HG03108 (cell line): ENCODE data around the gene KRTAP4-7.
"Not testable (repeated sequence)": the region's sequence is repeated elsewhere in the genome, so short reads cannot be mapped to it uniquely, and the experiment has no call there.

ENCODE experiments used
- ATAC-seq: cut with Tn5 transposase; IDR thresholded peaks from one replicate; pipeline ENCODE4 v1.9.1; 2021; ENCODE audit warnings: moderate library complexity; ENCODE audit not compliant: unreplicated experiment

The KRTAP4-7 gene

DNA sequence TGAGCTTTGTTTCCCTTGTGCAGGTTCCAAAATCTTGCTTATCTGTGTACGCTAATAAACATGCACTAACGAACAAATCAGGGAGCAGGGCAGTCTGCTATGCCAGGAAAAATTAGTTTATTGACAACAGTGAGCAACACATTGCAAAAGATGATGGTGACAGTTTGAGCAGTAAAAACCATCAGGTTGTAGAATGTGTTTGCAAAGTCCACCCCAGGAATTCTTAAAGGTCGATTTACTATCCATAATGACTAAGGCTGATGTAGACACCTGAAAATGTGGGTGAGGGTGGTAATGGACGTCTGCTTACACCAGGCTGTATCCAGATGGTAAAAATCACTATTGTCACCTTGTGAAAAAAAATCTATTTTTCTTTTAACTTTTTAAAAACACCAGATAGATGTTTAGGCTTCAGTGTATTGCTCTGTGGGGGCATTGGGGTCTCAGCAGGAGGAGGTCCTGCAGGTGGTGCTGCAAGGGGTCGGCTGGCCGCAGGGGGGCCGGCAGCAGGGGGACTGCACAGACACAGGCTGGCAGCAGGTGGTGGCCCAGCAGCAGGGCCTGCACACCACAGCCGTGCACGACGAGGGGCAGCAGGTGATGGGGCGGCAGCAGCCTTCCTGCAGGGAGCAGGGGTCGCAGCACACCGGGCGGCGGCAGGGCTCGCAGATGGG is 18.8 kb upstream of the KRTAP4-7 start:
- ATAC-seq: not testable (repeated sequence)

DNA sequence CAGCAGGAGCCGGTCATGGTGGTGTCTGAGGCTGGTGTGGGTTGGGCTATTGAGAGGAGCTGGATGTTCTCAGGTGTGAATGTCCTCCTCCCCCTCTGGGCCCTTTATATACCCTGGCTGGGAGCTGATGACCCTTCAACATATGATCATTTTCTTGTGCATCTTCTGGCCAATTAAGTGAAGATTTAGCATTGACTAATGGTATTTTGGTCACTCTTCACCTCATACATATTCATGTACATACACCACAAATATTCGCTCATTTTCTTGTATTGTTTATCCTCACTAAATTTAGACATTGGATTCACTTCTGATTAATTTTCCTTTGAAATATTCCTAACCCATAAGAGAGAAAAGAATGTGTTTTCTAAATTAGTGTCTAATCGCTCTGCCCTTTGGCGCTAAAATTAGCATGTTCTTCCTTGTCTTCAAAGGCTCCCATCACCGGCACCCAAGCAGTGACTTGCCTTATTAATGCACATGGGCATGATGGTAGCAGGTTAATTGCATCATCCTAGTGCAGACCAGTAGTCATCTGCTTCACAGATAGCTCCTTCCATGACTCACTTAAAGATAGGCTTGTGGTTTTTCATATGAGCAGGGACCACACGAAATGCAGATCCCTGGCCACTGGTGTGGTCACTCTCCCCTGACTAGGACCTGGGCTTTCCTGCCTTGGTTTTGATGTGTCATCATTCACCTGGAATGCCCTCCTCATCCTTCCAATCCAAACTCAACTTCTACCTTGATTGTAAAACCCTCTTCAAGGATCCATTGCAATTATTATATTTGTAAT is 17.9 kb upstream of the KRTAP4-7 start, which contains the start of gene KRTAP2-4:
Gene KRTAP2-4 (minus strand): TSS at position 51 of the 796 bp plus-strand sequence. CDS start 34 bp downstream, at position 17.
- ATAC-seq: no peak

DNA sequence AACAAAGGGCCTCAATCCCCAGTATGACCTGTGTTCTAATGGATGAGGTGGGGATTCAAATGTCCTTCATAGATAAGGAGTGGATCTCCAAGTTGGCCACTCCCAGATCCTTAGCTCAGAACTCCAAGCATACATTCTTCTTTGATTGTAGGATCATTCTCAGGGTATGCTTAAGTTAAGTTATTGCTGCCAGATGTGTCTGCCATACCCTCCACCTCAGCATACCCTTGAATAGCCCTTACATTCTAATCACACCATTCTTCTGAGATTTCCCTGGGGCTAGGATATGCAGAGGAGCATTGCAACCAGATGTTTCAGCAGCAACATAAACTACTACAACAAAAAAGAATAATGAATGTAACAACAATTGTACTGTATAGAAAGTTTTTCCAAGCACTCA is 16.7 kb upstream of the KRTAP4-7 start:
- no peak for ATAC-seq

DNA sequence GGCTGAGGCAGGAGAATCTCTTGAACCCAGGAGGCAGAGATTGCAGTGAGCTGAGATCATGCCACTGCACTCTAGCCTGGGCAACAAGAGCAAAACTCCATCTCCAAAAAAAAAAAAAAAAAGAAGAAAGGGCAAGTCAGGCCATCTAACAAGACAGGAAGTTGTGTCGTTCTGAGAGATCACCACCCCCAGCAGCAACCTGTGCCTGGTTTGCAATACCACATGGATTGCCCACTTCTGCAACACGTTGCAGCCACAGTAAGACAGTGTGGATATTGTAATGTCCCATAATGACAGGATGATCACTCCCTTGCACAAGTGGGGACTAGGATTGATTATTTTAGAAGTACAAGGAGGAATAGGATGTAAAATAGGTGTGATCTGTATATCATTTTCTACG is 14.9 kb upstream of the KRTAP4-7 start:
- no peak for ATAC-seq

DNA sequence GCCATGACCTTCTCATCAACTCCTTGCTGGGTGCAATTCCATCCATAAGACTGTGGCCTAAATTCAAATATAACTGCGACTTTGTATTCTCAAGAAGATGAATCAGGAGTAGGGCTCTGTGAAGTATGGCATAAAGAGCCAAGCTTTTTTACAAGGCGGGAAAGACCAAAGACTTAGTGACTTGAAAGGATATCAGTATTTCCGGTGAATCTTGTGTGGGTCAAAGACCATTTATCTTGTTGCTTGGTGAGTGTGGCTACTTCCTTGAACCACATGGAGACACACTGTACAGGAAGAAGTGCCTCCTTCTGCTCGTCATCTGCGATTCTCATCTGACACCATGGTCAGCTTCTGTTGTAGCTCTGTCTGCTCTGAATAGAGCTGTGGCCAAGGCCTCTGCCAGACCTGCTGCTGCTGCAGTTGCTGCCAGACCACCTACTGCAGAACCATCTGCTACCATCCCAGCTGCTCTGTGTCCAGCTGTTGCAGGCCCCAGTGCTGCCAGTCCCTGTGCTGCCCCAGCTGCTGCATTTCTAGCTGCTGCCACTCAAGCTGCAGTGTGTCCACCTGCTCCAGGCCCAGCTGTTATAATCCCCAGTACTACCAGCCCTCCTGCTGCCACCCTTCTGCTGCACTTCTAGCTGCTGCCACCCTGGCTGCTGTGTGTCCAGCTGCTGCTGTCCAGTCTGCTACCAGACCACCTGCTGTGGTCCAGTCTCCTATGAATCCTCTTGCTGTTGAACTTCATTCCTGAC is 12.2 kb upstream of the KRTAP4-7 start:
- ATAC-seq: no peak

DNA sequence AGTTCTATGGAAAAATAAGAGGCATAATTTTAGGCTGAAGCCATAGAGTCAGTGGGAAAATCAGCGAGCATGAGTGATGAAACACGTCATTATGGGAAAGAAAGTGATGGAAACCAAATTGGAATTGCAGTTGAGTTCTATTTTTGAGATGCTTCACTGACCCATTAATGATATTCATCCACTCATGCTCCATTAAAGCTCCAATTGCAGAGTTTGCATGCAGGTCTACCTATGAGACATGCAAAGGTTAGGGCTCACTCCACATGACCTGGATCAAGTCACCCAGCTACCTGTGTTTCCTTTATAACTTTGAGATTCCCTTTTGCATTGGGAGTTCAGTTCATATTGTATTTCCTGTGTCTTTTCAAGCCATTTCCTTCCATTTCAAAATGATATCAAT is 10.3 kb upstream of the KRTAP4-7 start:
- ATAC-seq: no peak

DNA sequence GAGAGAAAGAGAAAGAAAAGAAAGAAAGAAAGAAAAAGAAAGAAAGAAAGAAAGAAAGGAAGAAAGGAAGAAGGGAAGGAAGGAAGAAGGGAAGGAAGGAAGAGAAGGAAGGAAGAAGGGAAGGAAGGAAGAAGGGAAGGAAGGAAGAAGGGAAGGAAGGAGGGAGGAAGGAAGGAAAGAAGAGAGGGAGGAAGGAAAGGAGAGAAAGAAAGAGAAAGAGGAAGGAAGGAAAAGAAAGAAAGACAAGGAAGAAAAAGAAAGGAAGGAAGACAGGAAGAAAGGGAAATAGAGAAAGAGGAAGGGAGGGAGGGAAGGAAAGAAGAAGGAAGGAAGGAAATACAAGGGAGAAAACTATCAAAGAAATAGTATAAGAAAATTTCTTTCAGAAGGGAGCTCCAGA is 7.2 kb upstream of the KRTAP4-7 start:
- no peak for ATAC-seq

DNA sequence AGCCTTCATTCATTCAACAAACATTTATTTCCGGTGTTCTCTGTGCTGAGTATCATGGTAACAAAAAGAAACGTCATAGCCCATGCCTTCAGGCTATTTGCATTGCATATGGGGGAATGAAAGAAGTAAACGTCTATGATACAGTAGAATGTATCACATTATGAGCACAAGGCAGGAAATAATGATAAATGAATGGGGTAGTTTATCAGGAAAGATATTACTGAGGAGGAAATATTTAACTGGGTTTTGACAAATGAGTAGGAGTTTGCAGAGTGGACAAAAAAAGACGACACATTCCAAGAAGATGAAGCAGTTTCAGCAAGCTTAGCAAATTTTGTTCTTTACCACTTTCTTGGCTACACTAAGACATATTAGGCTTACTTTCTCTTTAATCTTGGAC is 1.3 kb upstream of the KRTAP4-7 start:
- no peak for ATAC-seq

DNA sequence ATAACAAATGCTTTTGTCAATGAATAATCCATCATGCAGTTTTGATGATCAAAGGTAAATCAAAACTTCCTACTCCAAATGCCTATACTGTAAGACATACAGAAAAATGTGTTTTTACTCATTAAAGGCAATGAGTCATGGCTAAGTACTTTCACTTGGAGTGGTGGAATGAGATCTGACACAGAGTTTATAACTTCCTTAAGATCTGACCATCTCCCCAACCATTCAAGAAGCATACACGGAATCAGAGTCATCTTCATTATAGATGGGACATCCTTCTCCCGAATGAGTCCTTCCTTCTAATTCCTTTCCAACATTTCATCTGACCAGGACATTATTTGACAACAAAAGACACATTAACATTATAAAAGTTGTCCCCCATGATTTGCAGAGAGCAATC is 523 bp upstream of the KRTAP4-7 start:
- not testable (repeated sequence) for ATAC-seq

DNA sequence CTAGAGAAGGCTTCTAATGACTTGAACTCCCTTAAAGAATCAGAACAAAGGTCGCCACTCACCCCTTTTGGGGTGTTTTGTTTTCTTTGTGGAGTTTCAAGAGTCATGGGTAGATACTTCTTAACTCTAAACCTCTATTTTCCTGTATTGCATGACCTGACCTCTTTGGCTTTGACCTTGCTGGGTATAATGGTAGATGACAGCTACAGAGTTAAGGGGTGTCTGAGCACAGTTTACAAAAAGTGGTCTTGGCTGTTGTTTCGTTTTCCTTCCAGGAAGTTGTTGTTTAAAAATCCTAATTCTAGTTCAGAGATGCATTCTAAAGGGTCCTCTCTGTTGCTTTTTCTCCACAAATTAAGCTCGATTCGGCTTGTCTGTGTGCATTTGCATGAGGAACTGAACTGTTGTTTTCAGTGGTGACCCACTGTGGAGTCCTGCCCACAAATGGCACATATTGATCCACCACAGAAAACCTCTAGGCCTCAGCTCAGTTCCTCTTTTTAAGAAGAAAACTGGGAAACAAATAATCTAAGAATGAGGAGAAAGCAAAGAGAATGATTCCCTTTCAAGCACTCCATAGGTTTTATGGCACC is 4.9 kb downstream of the KRTAP4-7 start:
- ATAC-seq: not testable (repeated sequence)

DNA sequence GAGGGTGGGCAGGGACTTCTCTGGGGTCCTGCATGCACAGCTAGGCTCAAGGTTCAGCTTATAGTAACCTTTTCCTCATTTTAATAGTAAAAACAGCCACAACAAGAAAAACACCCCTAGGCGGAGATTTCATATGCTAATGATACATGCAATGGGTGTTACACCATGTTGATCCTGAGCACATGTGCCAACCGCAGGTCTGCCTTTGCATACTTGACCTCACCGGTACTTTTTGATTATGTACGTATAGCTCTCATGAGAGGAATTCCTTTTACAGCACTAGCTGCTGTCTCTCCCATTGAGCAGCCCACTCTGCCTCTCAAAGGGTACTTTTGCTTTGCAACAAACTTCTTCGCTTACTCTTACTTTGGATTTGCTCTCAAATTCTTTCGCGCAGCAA is 12.1 kb downstream of the KRTAP4-7 start:
- ATAC-seq: no peak

DNA sequence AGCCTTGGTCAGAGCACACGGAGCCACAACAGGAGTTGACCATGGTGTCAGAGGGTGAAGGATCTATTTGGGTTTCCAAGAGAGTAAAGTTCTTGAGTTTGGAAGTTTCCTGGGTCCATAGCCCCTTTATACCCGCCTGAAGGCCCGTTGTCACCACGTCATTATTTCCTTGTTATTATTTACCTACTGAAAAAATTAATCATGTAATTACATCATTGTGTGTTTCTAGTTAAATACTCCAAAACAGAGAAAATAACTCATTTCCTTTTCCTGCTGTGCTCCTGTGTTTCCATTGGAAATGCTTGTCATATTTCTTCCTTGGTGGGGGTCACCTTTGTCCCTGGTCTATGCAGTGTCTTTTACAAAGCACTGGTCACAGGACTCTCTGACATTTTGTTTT is 14.1 kb downstream of the KRTAP4-7 start, which contains the start of gene KRTAP4-8:
Gene KRTAP4-8 (minus strand): TSS at position 101 of the 400 bp plus-strand sequence. CDS start 58 bp downstream, at position 43.
- no peak for ATAC-seq

DNA sequence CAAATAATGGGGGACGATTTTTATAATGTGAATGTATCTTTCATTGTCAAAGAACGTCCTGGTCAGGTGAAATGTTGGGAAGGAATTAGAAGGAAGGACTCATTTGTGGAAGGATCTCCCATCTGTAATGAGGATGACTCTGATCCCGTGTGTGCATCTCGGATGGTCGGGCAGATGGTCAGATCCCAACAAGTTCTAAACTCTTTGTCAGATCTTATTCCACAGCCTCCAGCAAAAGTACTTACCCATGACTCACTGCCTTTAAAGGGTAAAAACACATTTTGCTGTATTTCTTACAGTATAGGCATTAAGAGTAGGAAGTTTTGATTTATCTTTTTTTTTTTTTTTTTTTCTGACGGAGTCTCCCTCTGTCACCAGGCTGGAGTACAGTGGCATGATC is 14.5 kb downstream of the KRTAP4-7 start:
- ATAC-seq: no peak

DNA sequence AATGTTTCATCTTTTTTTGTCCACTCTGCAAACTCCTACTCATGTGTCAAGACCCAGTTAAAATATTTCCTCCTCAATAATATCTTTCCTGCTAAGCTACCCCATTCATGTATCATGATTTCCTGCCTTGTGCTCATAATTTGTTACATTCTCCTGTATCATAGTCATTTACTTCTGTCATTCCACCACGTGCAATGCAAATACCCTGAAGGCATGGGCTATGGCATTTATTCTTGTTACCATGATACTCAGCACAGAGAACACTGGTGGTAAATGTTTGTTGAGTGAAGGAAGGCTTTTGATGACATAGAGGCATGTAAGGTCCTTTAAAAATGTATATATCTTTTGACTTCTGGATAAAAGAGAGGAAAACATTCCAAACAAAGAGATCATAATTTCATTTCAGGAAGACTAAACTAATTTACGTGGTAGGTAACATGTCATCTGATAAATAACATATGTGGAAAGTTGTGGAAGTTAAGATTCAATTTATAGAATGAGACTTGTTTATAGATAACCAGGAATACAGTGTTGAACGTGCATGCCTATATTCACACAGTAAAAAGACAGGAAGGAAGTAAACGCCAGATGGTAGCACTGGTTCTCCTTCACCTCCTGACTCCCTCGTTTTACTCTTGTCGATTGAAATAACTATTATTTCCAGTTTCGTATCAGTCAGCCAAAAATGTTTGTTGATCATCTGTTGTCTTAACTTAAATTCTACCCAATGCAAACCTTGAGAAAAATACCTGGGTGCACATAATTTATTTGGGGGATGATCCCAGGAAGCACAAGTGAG is 15.9 kb downstream of the KRTAP4-7 start:
- ATAC-seq: not testable (repeated sequence)

DNA sequence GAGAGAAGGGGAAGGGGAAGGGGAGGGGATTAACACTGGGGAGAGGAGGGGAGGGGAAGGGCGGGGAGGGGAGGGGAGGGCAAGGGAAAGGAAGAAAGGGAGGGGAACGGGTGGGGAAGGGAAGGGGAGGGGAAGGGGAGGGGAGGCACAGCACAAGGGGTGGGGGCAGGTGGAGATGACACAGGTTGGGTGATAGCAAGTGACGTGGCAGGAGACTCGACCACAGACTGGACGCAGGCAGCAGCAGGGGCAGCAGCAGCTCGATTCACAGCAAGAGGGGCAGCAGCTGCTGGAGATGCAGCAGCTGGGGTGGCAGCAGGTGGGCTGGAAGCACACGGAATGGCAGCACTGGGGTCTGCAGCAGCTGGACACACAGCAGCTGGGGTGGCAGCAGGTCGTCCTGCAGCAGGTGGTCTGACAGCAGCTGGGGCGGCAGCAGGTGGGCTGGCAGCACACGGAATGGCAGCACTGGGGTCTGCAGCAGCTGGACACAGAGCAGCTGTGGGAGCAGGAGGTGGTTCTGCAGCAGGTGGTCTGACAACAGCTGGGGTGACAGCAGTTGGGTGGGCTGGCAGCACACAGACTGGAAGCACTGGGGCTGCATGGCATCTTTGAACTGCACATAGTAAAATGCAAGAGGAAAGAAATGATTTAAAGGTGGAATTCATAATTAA is 17.8 kb downstream of the KRTAP4-7 start, which contains the start of gene KRTAP4-16:
Gene KRTAP4-16 (minus strand): TSS at position 624 of the 674 bp plus-strand sequence. CDS start 0 bp downstream, at position 624.
- no peak for ATAC-seq

DNA sequence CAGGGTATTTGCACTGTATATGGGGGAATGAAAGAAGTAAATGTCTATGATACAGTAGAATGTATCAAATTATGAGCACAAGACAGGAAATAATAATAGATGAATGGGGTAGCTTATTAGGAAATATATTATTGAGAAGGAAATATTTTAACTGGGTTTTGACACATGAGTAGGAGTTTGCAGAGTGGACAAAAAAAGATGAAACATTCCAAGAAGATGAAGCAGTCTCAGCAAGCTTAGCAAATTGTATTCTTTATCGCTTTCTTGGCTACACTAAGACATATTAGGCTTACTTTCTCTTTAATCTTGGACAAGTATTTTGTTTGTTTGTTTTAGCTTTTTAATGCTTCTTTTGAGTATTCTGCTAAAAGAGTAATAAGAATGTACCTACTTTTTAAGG is 19.9 kb downstream of the KRTAP4-7 start:
- ATAC-seq: no peak

DNA sequence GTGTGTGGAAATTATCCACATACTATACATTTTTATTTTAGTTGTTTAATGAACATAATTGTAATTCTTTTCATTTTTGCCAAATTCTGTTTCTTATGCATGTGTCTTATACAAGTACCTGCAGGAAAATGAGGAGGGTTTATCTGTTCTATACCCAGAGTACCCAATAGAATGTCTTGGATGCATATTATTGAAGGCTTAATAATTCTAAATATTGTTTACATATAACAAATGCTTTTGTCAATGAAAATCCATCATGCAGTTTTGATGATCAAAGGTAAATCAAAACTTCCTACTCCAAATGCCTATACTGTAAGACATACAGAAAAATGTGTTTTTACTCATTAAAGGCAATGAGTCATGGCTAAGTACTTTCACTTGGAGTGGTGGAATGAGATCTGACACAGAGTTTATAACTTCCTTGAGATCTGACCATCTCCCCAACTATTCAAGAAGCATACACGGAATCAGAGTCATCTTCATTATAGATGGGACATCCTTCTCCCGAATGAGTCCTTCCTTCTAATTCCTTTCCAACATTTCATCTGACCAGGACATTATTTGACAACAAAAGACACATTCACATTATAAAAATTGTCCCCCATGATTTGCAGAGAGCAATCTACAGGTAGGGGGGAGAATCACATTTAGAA is 20.6 kb downstream of the KRTAP4-7 start:
- ATAC-seq: not testable (repeated sequence)

DNA sequence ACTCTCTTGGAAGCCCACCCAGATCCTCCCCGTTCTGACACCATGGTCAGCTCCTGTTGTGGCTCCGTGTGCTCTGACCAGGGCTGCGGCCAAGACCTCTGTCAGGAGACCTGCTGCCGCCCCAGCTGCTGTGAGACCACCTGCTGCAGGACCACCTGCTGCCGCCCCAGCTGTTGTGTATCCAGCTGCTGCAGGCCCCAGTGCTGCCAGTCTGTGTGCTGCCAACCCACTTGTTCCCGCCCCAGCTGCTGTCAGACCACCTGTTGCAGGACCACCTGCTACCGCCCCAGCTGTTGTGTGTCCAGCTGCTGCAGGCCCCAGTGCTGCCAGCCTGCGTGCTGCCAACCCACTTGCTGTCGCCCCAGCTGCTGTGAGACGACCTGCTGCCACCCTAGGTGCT is 21.4 kb downstream of the KRTAP4-7 start, which contains the start of gene KRTAP4-9:
Gene KRTAP4-9 (plus strand): TSS at position 43 of the 400 bp plus-strand sequence. CDS start 0 bp downstream, at position 43.
- ATAC-seq: not testable (repeated sequence)

DNA sequence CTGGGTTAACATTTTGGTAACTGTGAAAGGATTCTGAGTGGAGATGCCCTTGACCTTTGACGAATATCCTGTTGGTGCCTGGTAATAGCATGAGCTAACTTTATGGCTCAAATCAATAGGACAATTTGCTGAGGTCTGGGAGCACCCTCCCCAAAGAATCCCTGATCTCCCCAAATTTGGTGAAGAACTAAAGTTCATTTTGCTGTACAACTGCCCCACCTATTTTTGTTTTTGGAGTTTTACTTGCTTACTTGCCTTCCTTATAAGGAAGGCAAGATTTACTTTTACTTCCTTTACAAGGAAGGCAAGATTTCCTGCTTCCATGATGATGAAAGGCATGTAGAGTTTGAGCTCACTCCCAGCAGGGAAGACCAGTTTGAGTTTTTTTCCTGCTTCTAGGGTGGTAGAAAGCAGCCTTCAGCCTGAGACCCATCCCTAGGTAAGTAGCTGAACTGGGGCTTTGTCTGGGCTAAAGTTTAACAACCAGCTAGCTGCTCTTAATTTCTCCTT is 24.0 kb downstream of the KRTAP4-7 start:
- no peak for ATAC-seq
